ENCODE data around the gene EEF1AKMT3. TPM values are rescaled to one million over a fixed set of nuclear protein-coding genes. Genes with fewer than 3 reads are reported as not detected.

EEF1AKMT3 gene
- total and polyA plus RNA-seq, 12 donors: 1.1 to 2.6 (median 1.5) TPM

DNA sequence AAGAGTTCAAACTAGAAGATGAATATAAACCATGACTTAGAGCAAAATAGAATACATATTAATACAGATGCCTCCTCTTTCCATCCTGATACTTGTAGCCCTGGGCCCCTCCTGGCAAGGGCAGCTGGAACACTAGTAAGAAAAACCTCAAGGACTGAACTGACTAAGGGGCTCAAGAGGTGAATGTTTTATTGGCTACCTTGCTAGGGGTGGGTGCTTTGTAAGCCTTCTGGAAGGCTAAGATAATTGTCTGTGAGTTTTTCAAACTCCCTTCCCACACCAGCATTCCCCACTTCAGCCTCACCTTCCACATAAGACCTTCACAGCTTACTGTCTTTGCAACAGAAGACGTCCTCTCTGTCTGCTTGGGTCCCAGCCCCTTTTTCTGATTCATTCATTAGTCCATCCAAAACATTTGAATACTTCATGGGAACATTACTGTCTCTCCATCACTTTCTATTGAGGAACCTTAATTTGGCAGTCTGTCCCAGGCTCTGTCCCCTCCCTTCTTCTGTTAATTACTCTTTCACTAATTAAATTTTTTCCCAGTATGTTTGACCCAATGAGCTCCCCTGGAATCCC is 18.6 kb upstream of the EEF1AKMT3 start:
- 17 to 29% methylated on average over 1 of the region's 1 CpG for WGBS, 2 donors
- peaks cover 14 to 51% (median 38%) of the 10 kb centered on the region in 9 donors for H3K4me1 ChIP-seq
- DNase-seq: no peak
- no peak for ATAC-seq
- TF ChIP-seq, protein P1, sequence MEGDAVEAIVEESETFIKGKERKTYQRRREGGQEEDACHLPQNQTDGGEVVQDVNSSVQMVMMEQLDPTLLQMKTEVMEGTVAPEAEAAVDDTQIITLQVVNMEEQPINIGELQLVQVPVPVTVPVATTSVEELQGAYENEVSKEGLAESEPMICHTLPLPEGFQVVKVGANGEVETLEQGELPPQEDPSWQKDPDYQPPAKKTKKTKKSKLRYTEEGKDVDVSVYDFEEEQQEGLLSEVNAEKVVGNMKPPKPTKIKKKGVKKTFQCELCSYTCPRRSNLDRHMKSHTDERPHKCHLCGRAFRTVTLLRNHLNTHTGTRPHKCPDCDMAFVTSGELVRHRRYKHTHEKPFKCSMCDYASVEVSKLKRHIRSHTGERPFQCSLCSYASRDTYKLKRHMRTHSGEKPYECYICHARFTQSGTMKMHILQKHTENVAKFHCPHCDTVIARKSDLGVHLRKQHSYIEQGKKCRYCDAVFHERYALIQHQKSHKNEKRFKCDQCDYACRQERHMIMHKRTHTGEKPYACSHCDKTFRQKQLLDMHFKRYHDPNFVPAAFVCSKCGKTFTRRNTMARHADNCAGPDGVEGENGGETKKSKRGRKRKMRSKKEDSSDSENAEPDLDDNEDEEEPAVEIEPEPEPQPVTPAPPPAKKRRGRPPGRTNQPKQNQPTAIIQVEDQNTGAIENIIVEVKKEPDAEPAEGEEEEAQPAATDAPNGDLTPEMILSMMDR (IDR thresholded peaks at IDR 0.05): no peak
- peak overlapping the region in 2 of 10 donors; percentile 9 to 69 for H3K4me3 ChIP-seq
- H3K27ac ChIP-seq: peak overlapping the region in 1 of 10 donors; percentile 74
- intact Hi-C loops (cut with DNase I): no loop called here
- peaks cover 0 to 39% (median 17%) of the 10 kb centered on the region in 9 donors for H3K36me3 ChIP-seq
- H3K27me3 ChIP-seq: no peaks in the 10 kb centered on the region
- H3K9me3 ChIP-seq: no peaks in the 10 kb centered on the region

- intact Hi-C loops (cut with DNase I): no loop called here
- peak in 1 of 8 donors; percentile 4 for ATAC-seq
- TF ChIP-seq, protein P1 (IDR thresholded peaks at IDR 0.05): no peak
- 2% methylated on average over 37 to 41 of the region's 41 CpGs for WGBS, 2 donors
- Histone ChIP-seq H3K4me3 (peak within 1 kb of the TSS; percentile 42 to 85 (median 71)), H3K4me1 (peaks cover 14 to 51% (median 38%) of the 10 kb centered on the region in 9 donors), H3K27me3 (no peaks in the 10 kb centered on the region), H3K36me3 (peaks cover 0 to 38% (median 12%) of the 10 kb centered on the region in 9 donors), H3K9me3 (no peaks in the 10 kb centered on the region), H3K27ac (peak within 1 kb of the TSS; percentile 22 to 74 (median 53))
- DNase-seq: peak; percentile 58 to 60
Measured at GRCh38 chr12:57754411-57755193, 17.8 kb upstream of the EEF1AKMT3 start, which contains the start of gene MARCHF9. Gene MARCHF9, plus strand, starts transcription at chr12:57755103. Its CDS starts 426 bp downstream, at chr12:57755529.

DNA sequence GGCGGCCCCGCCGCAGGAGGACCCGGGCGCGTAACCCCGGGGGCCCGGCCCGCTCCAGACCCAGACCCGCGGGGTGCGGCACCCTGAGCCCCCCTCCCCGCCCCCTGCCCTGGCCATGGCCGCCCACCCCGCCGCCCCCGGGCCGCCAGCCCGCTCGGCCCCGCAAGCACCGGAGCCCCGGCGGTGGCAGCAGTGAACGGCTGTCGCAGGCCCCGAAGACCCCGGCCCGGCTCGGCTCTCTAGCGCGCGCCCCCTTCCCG is 17.3 kb upstream of the EEF1AKMT3 start:
- ATAC-seq: no peak
- Histone ChIP-seq H3K4me1 (peaks cover 14 to 51% (median 38%) of the 10 kb centered on the region in 9 donors), H3K27me3 (no peaks in the 10 kb centered on the region), H3K27ac (peak overlapping the region; percentile 22 to 74 (median 53)), H3K9me3 (no peaks in the 10 kb centered on the region), H3K4me3 (peak overlapping the region; percentile 42 to 85 (median 71)), H3K36me3 (peaks cover 0 to 33% (median 11%) of the 10 kb centered on the region in 9 donors)
- 0 to 1% methylated on average over 7 to 34 of the region's 34 CpGs for WGBS, 2 donors
- DNase-seq: no peak
- intact Hi-C loops (cut with DNase I): no loop called here
- TF ChIP-seq, protein P1 (IDR thresholded peaks at IDR 0.05): no peak

- Histone ChIP-seq H3K4me3 (peak overlapping the region; percentile 42 to 85 (median 71)), H3K9me3 (no peaks in the 10 kb centered on the region), H3K4me1 (peaks cover 13 to 49% (median 34%) of the 10 kb centered on the region in 9 donors), H3K27ac (peak overlapping the region in 9 of 10 donors; percentile 30 to 74 (median 54)), H3K27me3 (no peaks in the 10 kb centered on the region), H3K36me3 (peaks cover 0 to 27% (median 8%) of the 10 kb centered on the region in 9 donors)
- peak in 1 of 2 donors; percentile 32 for DNase-seq
- WGBS, 2 donors: 2 to 3% methylated on average over 73 to 76 of the region's 76 CpGs
- TF ChIP-seq, protein P1 (IDR thresholded peaks at IDR 0.05): no peak
- intact Hi-C loops (cut with DNase I): no loop called here
- ATAC-seq: no peak
Measured at GRCh38 chr12:57755454-57756372, 16.7 kb upstream of the EEF1AKMT3 start.
